ENCODE data around the gene CARD18. TPM values are rescaled to one million over a fixed set of nuclear protein-coding genes. Genes with fewer than 3 reads are reported as not detected.

Gene CARD18
- total and polyA plus RNA-seq, 2 of the 13 experiments (the other 11 are each of a cell fraction or from before 2014, with no cell fraction given) = not detected

DNA sequence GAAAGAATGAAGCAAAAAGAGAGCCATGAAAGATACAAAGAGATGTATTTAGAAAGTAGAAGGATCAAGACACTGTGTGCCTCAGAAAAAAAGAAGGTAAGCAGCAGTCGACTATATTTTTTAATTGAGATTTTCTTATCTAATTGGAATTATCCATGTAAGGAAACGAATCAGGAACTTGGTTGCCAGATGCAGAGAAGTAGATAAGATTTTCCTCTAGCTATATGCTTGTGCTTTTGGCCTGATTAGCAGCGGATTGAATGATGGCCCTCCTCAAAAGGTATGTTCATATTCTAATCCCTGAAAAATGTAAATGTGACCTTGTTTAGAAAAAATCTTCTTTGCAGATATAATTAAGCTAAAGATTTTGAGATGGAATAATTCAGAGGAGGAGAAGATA is 43.9 kb upstream of the CARD18 start:
- Histone ChIP-seq H3K4me2 (ENCODE audit: low read depth, low read length) (no peak overlapping the region), H3K4me3 (replicated peaks in 1 of 3; ENCODE audit: insufficient read depth in 1 of 3, low read depth in 2 of 3, low read length in 3 of 3) (no peak overlapping the region), H3K4me1 (ENCODE audit: insufficient read depth, low read length) (peaks cover 27% of the 10 kb centered on the region), H3K79me2 (ENCODE audit: insufficient read depth, low read length) (no peaks in the 10 kb centered on the region), H3K36me3 (replicated peaks in 1 of 2; ENCODE audit: control insufficient read depth in 1 of 2, insufficient read depth in 2 of 2, low read length in 2 of 2) (no peaks in the 10 kb centered on the region), H3K27ac (ENCODE audit: extremely low read length, insufficient read depth, low read length) (no peak overlapping the region), H3K9ac (ENCODE audit: insufficient read depth, low read depth, low read length) (no peak overlapping the region), H2AFZ (ENCODE audit: low read length) (no peak overlapping the region), H4K20me1 (ENCODE audit: insufficient read depth, low read length) (no peaks in the 10 kb centered on the region), H3K9me3 (ENCODE audit: low read length) (no peaks in the 10 kb centered on the region), H3K27me3 (ENCODE audit: control insufficient read depth in 1 of 2, insufficient read depth in 2 of 2, low read length in 2 of 2) (no peaks in the 10 kb centered on the region)
- FAIRE-seq (no peak), ATAC-seq (no peak), DNase-seq (ENCODE audit: low spot score) (no peak)
- CTCF ChIA-PET (ENCODE audit: low intra/inter-chr PET ratio, low total read pairs) = no interaction called here
- WGBS (ENCODE audit: low lambda C conversion rate) = 69% methylated on average over 3 of the region's 3 CpGs
- intact Hi-C loops (cut with micrococcal nuclease; ENCODE audit: unreplicated experiment) = no loop called here
- POLR2A ChIA-PET = no interaction called here
- BruUV-seq (replicated peaks) = no TSS peak
- in situ Hi-C loops (cut with HindIII; ENCODE audit: extremely low pct_ligation_motif_present, low pct_unique_long_range_greater_than_20kb) = no loop called here
- TF ChIP-seq, protein P1, sequence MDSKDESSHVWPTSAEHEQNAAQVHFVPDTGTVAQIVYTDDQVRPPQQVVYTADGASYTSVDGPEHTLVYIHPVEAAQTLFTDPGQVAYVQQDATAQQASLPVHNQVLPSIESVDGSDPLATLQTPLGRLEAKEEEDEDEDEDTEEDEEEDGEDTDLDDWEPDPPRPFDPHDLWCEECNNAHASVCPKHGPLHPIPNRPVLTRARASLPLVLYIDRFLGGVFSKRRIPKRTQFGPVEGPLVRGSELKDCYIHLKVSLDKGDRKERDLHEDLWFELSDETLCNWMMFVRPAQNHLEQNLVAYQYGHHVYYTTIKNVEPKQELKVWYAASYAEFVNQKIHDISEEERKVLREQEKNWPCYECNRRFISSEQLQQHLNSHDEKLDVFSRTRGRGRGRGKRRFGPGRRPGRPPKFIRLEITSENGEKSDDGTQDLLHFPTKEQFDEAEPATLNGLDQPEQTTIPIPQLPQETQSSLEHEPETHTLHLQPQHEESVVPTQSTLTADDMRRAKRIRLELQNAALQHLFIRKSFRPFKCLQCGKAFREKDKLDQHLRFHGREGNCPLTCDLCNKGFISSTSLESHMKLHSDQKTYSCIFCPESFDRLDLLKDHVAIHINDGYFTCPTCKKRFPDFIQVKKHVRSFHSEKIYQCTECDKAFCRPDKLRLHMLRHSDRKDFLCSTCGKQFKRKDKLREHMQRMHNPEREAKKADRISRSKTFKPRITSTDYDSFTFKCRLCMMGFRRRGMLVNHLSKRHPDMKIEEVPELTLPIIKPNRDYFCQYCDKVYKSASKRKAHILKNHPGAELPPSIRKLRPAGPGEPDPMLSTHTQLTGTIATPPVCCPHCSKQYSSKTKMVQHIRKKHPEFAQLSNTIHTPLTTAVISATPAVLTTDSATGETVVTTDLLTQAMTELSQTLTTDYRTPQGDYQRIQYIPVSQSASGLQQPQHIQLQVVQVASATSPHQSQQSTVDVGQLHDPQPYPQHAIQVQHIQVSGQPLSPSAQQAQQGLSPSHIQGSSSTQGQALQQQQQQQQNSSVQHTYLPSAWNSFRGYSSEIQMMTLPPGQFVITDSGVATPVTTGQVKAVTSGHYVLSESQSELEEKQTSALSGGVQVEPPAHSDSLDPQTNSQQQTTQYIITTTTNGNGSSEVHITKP (CRISPR knock-in tag; IDR thresholded peaks at IDR 0.05; ENCODE audit: low read depth) = no peak
- no peak for TF ChIP-seq ATF1 (CRISPR knock-in tag; IDR thresholded peaks at IDR 0.05)
- TF ChIP-seq ZNF879 (CRISPR knock-in tag; IDR thresholded peaks at IDR 0.05) = no peak
- no peak for TF ChIP-seq CENPT (CRISPR knock-in tag; IDR thresholded peaks at IDR 0.05; ENCODE audit: low read depth)
- TF ChIP-seq, protein P2, sequence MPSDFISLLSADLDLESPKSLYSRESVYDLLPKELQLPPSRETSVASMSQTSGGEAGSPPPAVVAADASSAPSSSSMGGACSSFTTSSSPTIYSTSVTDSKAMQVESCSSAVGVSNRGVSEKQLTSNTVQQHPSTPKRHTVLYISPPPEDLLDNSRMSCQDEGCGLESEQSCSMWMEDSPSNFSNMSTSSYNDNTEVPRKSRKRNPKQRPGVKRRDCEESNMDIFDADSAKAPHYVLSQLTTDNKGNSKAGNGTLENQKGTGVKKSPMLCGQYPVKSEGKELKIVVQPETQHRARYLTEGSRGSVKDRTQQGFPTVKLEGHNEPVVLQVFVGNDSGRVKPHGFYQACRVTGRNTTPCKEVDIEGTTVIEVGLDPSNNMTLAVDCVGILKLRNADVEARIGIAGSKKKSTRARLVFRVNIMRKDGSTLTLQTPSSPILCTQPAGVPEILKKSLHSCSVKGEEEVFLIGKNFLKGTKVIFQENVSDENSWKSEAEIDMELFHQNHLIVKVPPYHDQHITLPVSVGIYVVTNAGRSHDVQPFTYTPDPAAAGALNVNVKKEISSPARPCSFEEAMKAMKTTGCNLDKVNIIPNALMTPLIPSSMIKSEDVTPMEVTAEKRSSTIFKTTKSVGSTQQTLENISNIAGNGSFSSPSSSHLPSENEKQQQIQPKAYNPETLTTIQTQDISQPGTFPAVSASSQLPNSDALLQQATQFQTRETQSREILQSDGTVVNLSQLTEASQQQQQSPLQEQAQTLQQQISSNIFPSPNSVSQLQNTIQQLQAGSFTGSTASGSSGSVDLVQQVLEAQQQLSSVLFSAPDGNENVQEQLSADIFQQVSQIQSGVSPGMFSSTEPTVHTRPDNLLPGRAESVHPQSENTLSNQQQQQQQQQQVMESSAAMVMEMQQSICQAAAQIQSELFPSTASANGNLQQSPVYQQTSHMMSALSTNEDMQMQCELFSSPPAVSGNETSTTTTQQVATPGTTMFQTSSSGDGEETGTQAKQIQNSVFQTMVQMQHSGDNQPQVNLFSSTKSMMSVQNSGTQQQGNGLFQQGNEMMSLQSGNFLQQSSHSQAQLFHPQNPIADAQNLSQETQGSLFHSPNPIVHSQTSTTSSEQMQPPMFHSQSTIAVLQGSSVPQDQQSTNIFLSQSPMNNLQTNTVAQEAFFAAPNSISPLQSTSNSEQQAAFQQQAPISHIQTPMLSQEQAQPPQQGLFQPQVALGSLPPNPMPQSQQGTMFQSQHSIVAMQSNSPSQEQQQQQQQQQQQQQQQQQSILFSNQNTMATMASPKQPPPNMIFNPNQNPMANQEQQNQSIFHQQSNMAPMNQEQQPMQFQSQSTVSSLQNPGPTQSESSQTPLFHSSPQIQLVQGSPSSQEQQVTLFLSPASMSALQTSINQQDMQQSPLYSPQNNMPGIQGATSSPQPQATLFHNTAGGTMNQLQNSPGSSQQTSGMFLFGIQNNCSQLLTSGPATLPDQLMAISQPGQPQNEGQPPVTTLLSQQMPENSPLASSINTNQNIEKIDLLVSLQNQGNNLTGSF (CRISPR knock-in tag; IDR thresholded peaks at IDR 0.05) = no peak
- TF ChIP-seq AHR (CRISPR knock-in tag; IDR thresholded peaks at IDR 0.05) = no peak
- TF ChIP-seq KMT2B (CRISPR knock-in tag; IDR thresholded peaks at IDR 0.05) = no peak
- TF ChIP-seq, protein P3, sequence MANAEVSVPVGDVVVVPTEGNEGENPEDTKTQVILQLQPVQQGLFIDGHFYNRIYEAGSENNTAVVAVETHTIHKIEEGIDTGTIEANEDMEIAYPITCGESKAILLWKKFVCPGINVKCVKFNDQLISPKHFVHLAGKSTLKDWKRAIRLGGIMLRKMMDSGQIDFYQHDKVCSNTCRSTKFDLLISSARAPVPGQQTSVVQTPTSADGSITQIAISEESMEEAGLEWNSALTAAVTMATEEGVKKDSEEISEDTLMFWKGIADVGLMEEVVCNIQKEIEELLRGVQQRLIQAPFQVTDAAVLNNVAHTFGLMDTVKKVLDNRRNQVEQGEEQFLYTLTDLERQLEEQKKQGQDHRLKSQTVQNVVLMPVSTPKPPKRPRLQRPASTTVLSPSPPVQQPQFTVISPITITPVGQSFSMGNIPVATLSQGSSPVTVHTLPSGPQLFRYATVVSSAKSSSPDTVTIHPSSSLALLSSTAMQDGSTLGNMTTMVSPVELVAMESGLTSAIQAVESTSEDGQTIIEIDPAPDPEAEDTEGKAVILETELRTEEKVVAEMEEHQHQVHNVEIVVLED (CRISPR knock-in tag; IDR thresholded peaks at IDR 0.05; ENCODE audit: borderline replicate concordance) = no peak
- TF ChIP-seq, protein P4, sequence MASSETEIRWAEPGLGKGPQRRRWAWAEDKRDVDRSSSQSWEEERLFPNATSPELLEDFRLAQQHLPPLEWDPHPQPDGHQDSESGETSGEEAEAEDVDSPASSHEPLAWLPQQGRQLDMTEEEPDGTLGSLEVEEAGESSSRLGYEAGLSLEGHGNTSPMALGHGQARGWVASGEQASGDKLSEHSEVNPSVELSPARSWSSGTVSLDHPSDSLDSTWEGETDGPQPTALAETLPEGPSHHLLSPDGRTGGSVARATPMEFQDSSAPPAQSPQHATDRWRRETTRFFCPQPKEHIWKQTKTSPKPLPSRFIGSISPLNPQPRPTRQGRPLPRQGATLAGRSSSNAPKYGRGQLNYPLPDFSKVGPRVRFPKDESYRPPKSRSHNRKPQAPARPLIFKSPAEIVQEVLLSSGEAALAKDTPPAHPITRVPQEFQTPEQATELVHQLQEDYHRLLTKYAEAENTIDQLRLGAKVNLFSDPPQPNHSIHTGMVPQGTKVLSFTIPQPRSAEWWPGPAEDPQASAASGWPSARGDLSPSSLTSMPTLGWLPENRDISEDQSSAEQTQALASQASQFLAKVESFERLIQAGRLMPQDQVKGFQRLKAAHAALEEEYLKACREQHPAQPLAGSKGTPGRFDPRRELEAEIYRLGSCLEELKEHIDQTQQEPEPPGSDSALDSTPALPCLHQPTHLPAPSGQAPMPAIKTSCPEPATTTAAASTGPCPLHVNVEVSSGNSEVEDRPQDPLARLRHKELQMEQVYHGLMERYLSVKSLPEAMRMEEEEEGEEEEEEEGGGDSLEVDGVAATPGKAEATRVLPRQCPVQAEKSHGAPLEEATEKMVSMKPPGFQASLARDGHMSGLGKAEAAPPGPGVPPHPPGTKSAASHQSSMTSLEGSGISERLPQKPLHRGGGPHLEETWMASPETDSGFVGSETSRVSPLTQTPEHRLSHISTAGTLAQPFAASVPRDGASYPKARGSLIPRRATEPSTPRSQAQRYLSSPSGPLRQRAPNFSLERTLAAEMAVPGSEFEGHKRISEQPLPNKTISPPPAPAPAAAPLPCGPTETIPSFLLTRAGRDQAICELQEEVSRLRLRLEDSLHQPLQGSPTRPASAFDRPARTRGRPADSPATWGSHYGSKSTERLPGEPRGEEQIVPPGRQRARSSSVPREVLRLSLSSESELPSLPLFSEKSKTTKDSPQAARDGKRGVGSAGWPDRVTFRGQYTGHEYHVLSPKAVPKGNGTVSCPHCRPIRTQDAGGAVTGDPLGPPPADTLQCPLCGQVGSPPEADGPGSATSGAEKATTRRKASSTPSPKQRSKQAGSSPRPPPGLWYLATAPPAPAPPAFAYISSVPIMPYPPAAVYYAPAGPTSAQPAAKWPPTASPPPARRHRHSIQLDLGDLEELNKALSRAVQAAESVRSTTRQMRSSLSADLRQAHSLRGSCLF (CRISPR knock-in tag; IDR thresholded peaks at IDR 0.05; ENCODE audit: borderline replicate concordance) = no peak

Measured in HepG2 (cell line).